ENCODE results near the gene MRPL34.
A peak's percentile ranks its signal among the peaks of the same experiment; 100 is the strongest.

The MRPL34 gene

GRCh38 chr19:17296273-17296672 is 9.4 kb upstream of the MRPL34 start:
- TF ChIP-seq POLR2AphosphoS5 (IDR thresholded peaks at IDR 0.05; ENCODE audit: low read depth, low read length) (no peak), TAF1 (IDR thresholded peaks at IDR 0.05; ENCODE audit: borderline replicate concordance, insufficient read depth, low read length) (no peak), SIN3A (IDR thresholded peaks at IDR 0.05; ENCODE audit: borderline replicate concordance, insufficient read depth, low read length) (no peak), FOXP2 (optimal IDR thresholded peaks at IDR 0.05; ENCODE audit: borderline replicate concordance, extremely low read depth, extremely low read length, insufficient read depth) (no peak)
- TF ChIP-seq, protein P1, sequence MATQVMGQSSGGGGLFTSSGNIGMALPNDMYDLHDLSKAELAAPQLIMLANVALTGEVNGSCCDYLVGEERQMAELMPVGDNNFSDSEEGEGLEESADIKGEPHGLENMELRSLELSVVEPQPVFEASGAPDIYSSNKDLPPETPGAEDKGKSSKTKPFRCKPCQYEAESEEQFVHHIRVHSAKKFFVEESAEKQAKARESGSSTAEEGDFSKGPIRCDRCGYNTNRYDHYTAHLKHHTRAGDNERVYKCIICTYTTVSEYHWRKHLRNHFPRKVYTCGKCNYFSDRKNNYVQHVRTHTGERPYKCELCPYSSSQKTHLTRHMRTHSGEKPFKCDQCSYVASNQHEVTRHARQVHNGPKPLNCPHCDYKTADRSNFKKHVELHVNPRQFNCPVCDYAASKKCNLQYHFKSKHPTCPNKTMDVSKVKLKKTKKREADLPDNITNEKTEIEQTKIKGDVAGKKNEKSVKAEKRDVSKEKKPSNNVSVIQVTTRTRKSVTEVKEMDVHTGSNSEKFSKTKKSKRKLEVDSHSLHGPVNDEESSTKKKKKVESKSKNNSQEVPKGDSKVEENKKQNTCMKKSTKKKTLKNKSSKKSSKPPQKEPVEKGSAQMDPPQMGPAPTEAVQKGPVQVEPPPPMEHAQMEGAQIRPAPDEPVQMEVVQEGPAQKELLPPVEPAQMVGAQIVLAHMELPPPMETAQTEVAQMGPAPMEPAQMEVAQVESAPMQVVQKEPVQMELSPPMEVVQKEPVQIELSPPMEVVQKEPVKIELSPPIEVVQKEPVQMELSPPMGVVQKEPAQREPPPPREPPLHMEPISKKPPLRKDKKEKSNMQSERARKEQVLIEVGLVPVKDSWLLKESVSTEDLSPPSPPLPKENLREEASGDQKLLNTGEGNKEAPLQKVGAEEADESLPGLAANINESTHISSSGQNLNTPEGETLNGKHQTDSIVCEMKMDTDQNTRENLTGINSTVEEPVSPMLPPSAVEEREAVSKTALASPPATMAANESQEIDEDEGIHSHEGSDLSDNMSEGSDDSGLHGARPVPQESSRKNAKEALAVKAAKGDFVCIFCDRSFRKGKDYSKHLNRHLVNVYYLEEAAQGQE (IDR thresholded peaks at IDR 0.05; ENCODE audit: insufficient read depth in 1 of 2, low read depth in 2 of 2, low read length in 2 of 2): no peak

GRCh38 chr19:17296976-17297375 is 8.7 kb upstream of the MRPL34 start:
- TF ChIP-seq POLR2AphosphoS5 (IDR thresholded peaks at IDR 0.05; ENCODE audit: low read depth, low read length) (no peak), TAF1 (IDR thresholded peaks at IDR 0.05; ENCODE audit: borderline replicate concordance, insufficient read depth, low read length) (no peak), FOXP2 (optimal IDR thresholded peaks at IDR 0.05; ENCODE audit: borderline replicate concordance, extremely low read depth, extremely low read length, insufficient read depth) (no peak), SIN3A (IDR thresholded peaks at IDR 0.05; ENCODE audit: borderline replicate concordance, insufficient read depth, low read length) (no peak)
- TF ChIP-seq, protein P1 (IDR thresholded peaks at IDR 0.05; ENCODE audit: insufficient read depth in 1 of 2, low read depth in 2 of 2, low read length in 2 of 2): no peak

DNA sequence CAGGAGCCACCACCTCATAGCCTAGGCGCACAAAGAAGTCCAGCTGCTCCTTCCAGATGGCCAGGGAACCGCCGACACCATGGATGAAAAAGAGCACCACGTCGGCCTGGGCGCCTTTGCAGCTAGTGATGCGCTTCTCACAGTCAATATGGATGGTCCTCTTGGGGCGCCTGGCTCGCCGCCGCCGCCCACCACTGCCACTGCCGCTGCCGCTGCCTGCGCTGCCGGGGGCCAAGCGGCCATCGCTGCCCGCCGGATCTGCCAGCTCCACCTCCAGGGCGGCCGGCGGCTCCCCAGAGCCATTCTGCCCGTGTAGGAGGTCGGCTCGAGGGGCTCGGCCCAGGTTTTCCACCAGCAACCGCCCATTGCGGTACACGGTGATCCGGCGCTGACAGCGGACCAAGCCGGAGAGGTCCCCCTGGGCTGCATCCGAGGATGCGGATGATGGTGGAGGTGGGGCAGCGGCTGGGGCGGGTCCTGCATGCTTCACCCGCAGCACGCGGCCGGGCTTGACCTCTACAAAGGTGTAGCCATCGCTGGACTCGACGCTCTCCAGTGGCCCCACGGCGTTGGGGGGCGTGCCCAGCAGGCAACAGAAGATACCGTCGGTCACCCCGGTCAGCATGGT is 4.6 kb upstream of the MRPL34 start:
- no peak for TF ChIP-seq TAF1 (IDR thresholded peaks at IDR 0.05; ENCODE audit: borderline replicate concordance, insufficient read depth, low read length)
- TF ChIP-seq SIN3A (IDR thresholded peaks at IDR 0.05; ENCODE audit: borderline replicate concordance, insufficient read depth, low read length): no peak
- TF ChIP-seq FOXP2 (optimal IDR thresholded peaks at IDR 0.05; ENCODE audit: borderline replicate concordance, extremely low read depth, extremely low read length, insufficient read depth): no peak
- TF ChIP-seq POLR2AphosphoS5 (IDR thresholded peaks at IDR 0.05; ENCODE audit: low read depth, low read length): no peak
- TF ChIP-seq, protein P1 (IDR thresholded peaks at IDR 0.05; ENCODE audit: insufficient read depth in 1 of 2, low read depth in 2 of 2, low read length in 2 of 2): no peak

GRCh38 chr19:17302391-17303166 is 3.1 kb upstream of the MRPL34 start:
- TF ChIP-seq SIN3A (IDR thresholded peaks at IDR 0.05; ENCODE audit: borderline replicate concordance, insufficient read depth, low read length): no peak

DNA sequence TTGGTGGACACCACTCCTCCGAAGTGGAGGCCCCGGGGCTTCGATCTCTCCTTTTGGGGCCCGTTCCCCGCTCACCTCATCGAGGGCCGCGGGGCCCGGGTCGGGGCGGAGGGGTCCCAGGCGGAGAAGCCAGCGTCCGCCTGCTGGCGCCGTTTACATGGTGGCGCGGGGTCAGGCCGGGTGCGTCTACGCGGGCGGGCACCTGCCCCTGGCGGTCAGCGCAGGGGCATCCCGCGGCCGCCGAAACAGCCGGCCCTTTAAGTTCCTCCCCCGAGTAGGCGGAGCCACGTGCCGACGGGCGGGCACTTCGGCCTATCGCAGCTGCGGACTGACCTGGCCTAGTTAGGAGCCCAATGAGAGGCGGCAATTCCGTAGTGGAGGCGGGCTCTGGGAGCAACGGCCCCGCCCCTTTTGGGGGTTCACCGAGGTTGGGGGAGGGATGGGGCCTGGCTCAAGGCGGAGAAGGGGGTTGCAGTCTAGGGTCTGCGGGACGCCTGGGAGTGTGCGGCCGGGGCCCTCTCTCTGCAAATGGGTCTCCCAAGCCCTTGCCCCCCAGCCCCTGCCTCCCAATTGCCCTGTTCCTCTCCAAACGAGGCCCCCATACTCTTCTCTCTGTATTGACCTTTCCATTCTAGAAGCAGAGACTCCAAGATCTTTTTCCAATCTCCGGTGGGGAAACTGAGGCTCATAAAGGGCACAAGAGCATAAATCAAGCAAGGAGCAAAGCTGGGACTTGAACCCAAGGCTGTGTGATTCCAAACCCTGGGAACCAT is 2.3 kb upstream of the MRPL34 start, which contains the start of gene ABHD8:
Gene ABHD8 (minus strand): TSS at position 259 of the 773 bp plus-strand sequence. CDS start 1,809 bp downstream, outside the sequence.
- TF ChIP-seq FOXP2 (optimal IDR thresholded peaks at IDR 0.05; ENCODE audit: borderline replicate concordance, extremely low read depth, extremely low read length, insufficient read depth): peak; percentile 41
- no peak for TF ChIP-seq TAF1 (IDR thresholded peaks at IDR 0.05; ENCODE audit: borderline replicate concordance, insufficient read depth, low read length)

Measured in PFSK-1 (cell line).